K562 (cell line): Measurements from ENCODE around the gene GLIS2. TPM values are rescaled to one million over a fixed set of nuclear protein-coding genes. Genes with fewer than 3 reads are reported as not detected.
A peak's percentile ranks its signal among the peaks of the same experiment; 100 is the strongest.

Source experiments
- ATAC-seq: fragments of 200-7000 bp; cut with Tn5 transposase; 3 replicates; pipeline ENCODE4 v1.9.1; 2020; ENCODE audit warnings: moderate library complexity
- BruUV-seq: library from RNA; stranded (reverse); fragments of 400-500 nt; replicated peaks from 2 replicates; lab custom pipeline; 2021; lab: Mats Ljungman, UMichigan
- CTCF ChIA-PET: fragments of 300-600 bp; formaldehyde crosslinking; extraction: SDS; loops from one replicate; lab custom pipeline; 2021; ENCODE audit warnings: low intra/inter-chr PET ratio; lab: Yijun Ruan, JAX
- POLR2A ChIA-PET: fragments of 300-600, 350-650 bp; sonication (Branson Sonifier 250); formaldehyde crosslinking; extraction: SDS; loops from one replicate; lab custom pipeline; 2021; ENCODE audit warnings: antibody characterized with exemption, inconsistent platforms; lab: Yijun Ruan, JAX
- DNase-seq, 4 experiments: peaks; one replicate each; pipeline versions ENCODE4 v3.0.0 to v3.0.0-alpha.2; 2011 to 2018; ENCODE audit warnings: low spot score in 3 of 4, mixed read lengths in 3 of 4; ENCODE audit errors: extremely low read depth in 1 of 4
- FAIRE-seq: peaks from 2 replicates; lab custom pipeline; 2011; peaks lifted over from hg19 to GRCh38; lab: Jason Lieb, UNC
- H2AFZ ChIP-seq: 2 replicates; pipeline ENCODE4 v1.6.0; 2011; ENCODE audit warnings: low read depth, low read length, control low read depth, inconsistent platforms
- H3K27ac ChIP-seq: fragments of 200-600 bp; 3 replicates; pipeline ENCODE4 v1.8.0; 2011; ENCODE audit warnings: low read depth, mild to moderate bottlenecking, control low read depth, inconsistent platforms, low read length, moderate library complexity, mixed read lengths; ENCODE audit errors: extremely low read depth
- H3K27me3 ChIP-seq, 2 experiments: fragments of 300-600 bp in 1 of 2; 2 replicates in 1 of 2; 3 replicates in 1 of 2; pipeline versions ENCODE4 v1.6.0 to v1.8.0; 2011; ENCODE audit warnings: inconsistent platforms in 2 of 2, low read length in 2 of 2, mild to moderate bottlenecking in 1 of 2, mixed read lengths in 1 of 2, moderate library complexity in 1 of 2; ENCODE audit not compliant: control insufficient read depth in 2 of 2, insufficient read depth in 2 of 2
- H3K36me3 ChIP-seq: fragments of 300-600 bp; 3 replicates; pipeline ENCODE4 v1.8.0; 2011; ENCODE audit warnings: mild to moderate bottlenecking, low read length, inconsistent platforms; ENCODE audit not compliant: control insufficient read depth, insufficient read depth
- H3K4me1 ChIP-seq, 2 experiments: fragments of 200-600 bp in 1 of 2; replicated peaks in 1 of 2; 2 replicates in 1 of 2; 3 replicates in 1 of 2; pipeline versions ENCODE4 v1.5.1 to v1.8.0; 2011; ENCODE audit warnings: inconsistent platforms in 2 of 2, low read length in 2 of 2, mild to moderate bottlenecking in 1 of 2, mixed read lengths in 1 of 2, moderate library complexity in 1 of 2; ENCODE audit not compliant: control insufficient read depth in 2 of 2, insufficient read depth in 2 of 2
- H3K4me2 ChIP-seq: 2 replicates; pipeline ENCODE4 v1.6.1; 2011; ENCODE audit warnings: low read length, control low read depth, inconsistent platforms, mixed read lengths; ENCODE audit not compliant: insufficient read depth
- H3K4me3 ChIP-seq: fragments of 200-600 bp; sonication (generic), shearing (Covaris generic); 2 replicates; pipeline ENCODE4 v1.5.1; 2016; ENCODE audit warnings: control low read depth, inconsistent platforms
- H3K79me2 ChIP-seq: fragments of 200-600 bp; 3 replicates; pipeline ENCODE4 v1.8.0; 2011; ENCODE audit warnings: low read length, inconsistent platforms; ENCODE audit not compliant: control insufficient read depth, insufficient read depth
- H3K9ac ChIP-seq, 2 experiments: 2 replicates each; pipeline versions ENCODE4 v1.6.0 to v1.6.1; 2011; ENCODE audit warnings: low read depth in 2 of 2, low read length in 2 of 2, control low read depth in 1 of 2, inconsistent platforms in 1 of 2, mild to moderate bottlenecking in 1 of 2, mixed read lengths in 1 of 2; ENCODE audit not compliant: insufficient read depth in 1 of 2
- H3K9me1 ChIP-seq: one replicate; pipeline ENCODE4 v1.6.0; 2011; ENCODE audit warnings: inconsistent platforms, mild to moderate bottlenecking, low read length, moderate library complexity; ENCODE audit not compliant: control insufficient read depth, insufficient read depth
- H3K9me3 ChIP-seq: replicated peaks from 2 replicates; pipeline ENCODE4 v1.5.1; 2011; ENCODE audit warnings: low read depth, low read length, inconsistent platforms; ENCODE audit not compliant: control insufficient read depth, insufficient read depth
- H4K20me1 ChIP-seq: replicated peaks from 2 replicates; pipeline ENCODE4 v1.6.1; 2011; ENCODE audit warnings: low read length, inconsistent platforms, mixed read lengths; ENCODE audit not compliant: control insufficient read depth, insufficient read depth
- CHCHD3 ChIP-seq: fragments of 250-450 bp; sonication (Bioruptor Pico); IDR thresholded peaks from 2 replicates; pipeline ENCODE4 v2.1.2; 2022; ENCODE audit warnings: mild to moderate bottlenecking
- ETS2 ChIP-seq: IDR thresholded peaks from 2 replicates; pipeline ENCODE4 v1.6.1; 2016; ENCODE audit warnings: borderline replicate concordance, missing genetic modification characterization, mild to moderate bottlenecking, moderate library complexity, missing compliant biosample characterization; ENCODE audit not compliant: poor library complexity, severe bottlenecking
- GATAD2A ChIP-seq: fragments of 450-650 bp; IDR thresholded peaks from 2 replicates; pipeline ENCODE4 v1.6.1; 2017
- HMGN3 ChIP-seq: IDR thresholded peaks from 2 replicates; pipeline ENCODE4 v1.6.1; 2011; ENCODE audit warnings: borderline replicate concordance, low read depth, mild to moderate bottlenecking, mixed read lengths, low read length; ENCODE audit not compliant: insufficient read length; ENCODE audit errors: extremely low read depth
- MAZ ChIP-seq, 2 experiments: fragments of 450-650 bp in 1 of 2; sonication (generic) in 1 of 2; formaldehyde crosslinking; IDR thresholded peaks in 1 of 2; conservative IDR thresholded peaks in 1 of 2; 2 replicates each; pipeline versions ENCODE4 v1.4.0 to v1.5.0; 2020; ENCODE audit warnings: mild to moderate bottlenecking in 1 of 2, missing genetic modification reagents in 1 of 2
- NR2C2 ChIP-seq, 2 experiments: fragments of 200-800 bp in 1 of 2; sonication (Bioruptor generic) in 1 of 2; sonication (generic) in 1 of 2; formaldehyde crosslinking in 1 of 2; IDR thresholded peaks; 2 replicates each; pipeline versions ENCODE4 v1.6.1 to v1.8.0; 2016 to 2022; ENCODE audit warnings: mild to moderate bottlenecking in 1 of 2, missing compliant biosample characterization in 1 of 2, missing genetic modification characterization in 1 of 2, missing genetic modification reagents in 1 of 2
- PML ChIP-seq: IDR thresholded peaks from 2 replicates; pipeline ENCODE4 v1.6.1; 2012; ENCODE audit warnings: low read length, inconsistent platforms
- POLR2G ChIP-seq: fragments of 200-400 bp; formaldehyde crosslinking; IDR thresholded peaks from 2 replicates; pipeline ENCODE4 v1.6.1; 2017; ENCODE audit warnings: low read depth, mild to moderate bottlenecking, antibody characterized with exemption, low read length, moderate library complexity
- SMC3 ChIP-seq: conservative IDR thresholded peaks from 2 replicates; pipeline ENCODE4 v1.6.1; 2011; ENCODE audit warnings: low read depth, low read length, improper control_type of control experiment; ENCODE audit not compliant: insufficient read depth
- STAG1 ChIP-seq: sonication (generic); formaldehyde crosslinking; IDR thresholded peaks from 2 replicates; pipeline ENCODE4 v1.5.0; 2020; ENCODE audit warnings: missing genetic modification reagents, borderline replicate concordance
- WGBS: fragments of 100-300 bp; shearing (Covaris generic); methylation state at CpG from one replicate; pipeline ENCODE4 v1.1.6; 2016; ENCODE audit warnings: low coverage, mixed read lengths; ENCODE audit not compliant: insufficient coverage; ENCODE audit errors: missing lambda C conversion rate; 5-methylcytosine and 5-hydroxymethylcytosine counted together
- in situ Hi-C: fragments of 300-500 bp; cut with MboI; formaldehyde crosslinking; loops from 4 replicates; pipeline ENCODE4 v1.15.0; 2018; ENCODE audit warnings: inconsistent platforms, mixed read lengths
- intact Hi-C: fragments of 100-400 bp; cut with micrococcal nuclease; formaldehyde crosslinking; loops from 2 replicates; pipeline ENCODE4 v1.14.2; 2022
- polyA plus RNA-seq, 8 experiments: library from polyadenylated mRNA; depleted of rRNA in 4 of 8; stranded (reverse) in 5 of 8; unstranded in 3 of 8; fragments of >200 nt; fragmentation: Nextera tagmentation in 2 of 8; fragmentation: Illumina TruSeq in 1 of 8; extraction: Ambion mirVana in 2 of 8; extraction: Trizol in 1 of 8; gene quantifications; 2 replicates each; pipeline versions ENCODE4 v1.2.1 to v1.2.3, GENCODE V29; 2011 to 2014; ENCODE audit warnings: inconsistent platforms in 1 of 8, missing spikeins in 1 of 8
- total RNA-seq, 7 experiments: library from RNA; depleted of rRNA in 6 of 7; stranded (reverse); fragments of >200 nt in 6 of 7; fragmentation: Illumina TruSeq in 2 of 7; extraction: Trizol in 2 of 7; gene quantifications; 2 replicates each; pipeline versions ENCODE4 v1.2.1 to v1.2.3, GENCODE V29; 2011 to 2021; ENCODE audit warnings: low replicate concordance in 1 of 7
- TF ChIP-seq, protein P1 (sequence below): sonication (generic); formaldehyde crosslinking; IDR thresholded peaks from 2 replicates; pipeline ENCODE4 v1.8.1; 2023; ENCODE audit warnings: mild to moderate bottlenecking, missing genetic modification reagents
- TF ChIP-seq, protein P2 (sequence below): sonication (generic); formaldehyde crosslinking; IDR thresholded peaks from 2 replicates; pipeline ENCODE4 v1.9.0; 2022; ENCODE audit warnings: mild to moderate bottlenecking, missing genetic modification reagents
- TF ChIP-seq, protein P3 (sequence below): sonication (generic); formaldehyde crosslinking; IDR thresholded peaks from 2 replicates; pipeline ENCODE4 v1.9.0; 2022; ENCODE audit warnings: mild to moderate bottlenecking, missing genetic modification reagents
- TF ChIP-seq, protein P4 (sequence below): sonication (generic); formaldehyde crosslinking; IDR thresholded peaks from 2 replicates; pipeline ENCODE4 v1.8.0; 2022; ENCODE audit warnings: missing genetic modification reagents, mild to moderate bottlenecking, moderate library complexity, borderline replicate concordance

The GLIS2 gene
- total and polyA plus RNA-seq, 9 of the 15 experiments (the other 6 are each of a cell fraction or from before 2014, with no cell fraction given), result 0.10 to 9.0 (median 0.57) TPM

DNA sequence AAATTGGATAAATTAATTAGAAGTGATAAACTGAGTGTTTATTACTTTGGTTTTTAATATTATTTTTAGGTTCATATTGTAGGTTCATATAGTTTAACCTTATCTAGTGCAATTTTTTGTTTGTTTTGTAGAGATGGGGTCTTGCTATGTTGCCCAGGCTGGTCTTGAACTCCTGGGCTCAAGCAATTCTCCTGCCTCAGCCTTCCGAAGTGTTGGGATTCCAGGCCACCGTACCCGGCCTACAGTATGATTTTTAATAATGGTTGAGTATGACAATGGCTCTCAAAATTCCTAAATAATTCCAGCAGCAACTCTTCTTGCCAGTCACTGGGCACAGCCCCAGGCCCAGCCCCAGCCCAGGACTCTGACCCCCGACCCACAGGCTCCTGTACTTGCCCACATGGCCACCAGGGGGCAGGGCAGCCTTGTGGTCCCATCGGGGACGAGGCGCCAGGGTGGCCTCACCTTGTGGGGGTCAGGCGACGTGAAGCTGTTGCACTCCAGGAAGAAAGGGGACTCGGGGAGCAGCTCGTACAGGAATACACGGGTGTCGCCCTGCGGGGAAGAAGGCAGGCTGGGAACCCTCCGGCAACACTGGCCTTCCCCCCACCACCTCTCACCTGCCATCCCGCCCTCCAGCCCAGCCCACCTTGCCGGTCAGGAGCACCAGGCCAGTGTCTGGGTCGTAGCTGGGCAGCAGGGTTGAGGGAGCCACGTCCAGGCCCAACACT, 43.1 kb downstream of the GLIS2 start:
- peak; percentile 78 for FAIRE-seq
- H3K9me3 ChIP-seq, result no peaks in the 10 kb centered on the region
- ATAC-seq, result peak; percentile 86
- BruUV-seq, result no TSS peak
- no peak overlapping the region for H2AFZ ChIP-seq
- no peaks in the 10 kb centered on the region for H4K20me1 ChIP-seq
- no peaks in the 10 kb centered on the region for H3K9me1 ChIP-seq
- H3K27ac ChIP-seq, result no peak overlapping the region
- intact Hi-C loops, result loop anchor here (1.0 kb wide), 1 partner anchor 43 kb away; no protein-coding TSS in a partner anchor
- POLR2A ChIA-PET, result interaction anchor here (0.6 to 1.3 kb wide), 5 partner anchors 9 to 56 kb away, joined by 3 to 7 read pairs (median 5); no protein-coding TSS in a partner anchor
- H3K36me3 ChIP-seq, result peaks cover 55% of the 10 kb centered on the region; the same call in 2 of the 3 replicates
- peak; percentile 74 to 80 (median 79) for DNase-seq
- CTCF ChIA-PET, result interaction anchor here (0.7 to 4.1 kb wide), 3 partner anchors 44 to 117 kb away, joined by 3 to 70 read pairs (median 4); partner anchors contain the start of gene HMOX2
- H3K4me3 ChIP-seq, result no peak overlapping the region
- H3K4me1 ChIP-seq, result peaks cover 0 to 43% of the 10 kb centered on the region in 2 experiments; a peak in 2 of 5 replicates
- in situ Hi-C loops, result no loop called here
- no peak overlapping the region for H3K4me2 ChIP-seq
- 47% methylated on average over 15 of the region's 19 CpGs for WGBS
- H3K9ac ChIP-seq, result peak overlapping the region in 1 of 2 experiments; percentile 48; a peak in 1 of 4 replicates
- no peaks in the 10 kb centered on the region for H3K79me2 ChIP-seq
- H3K27me3 ChIP-seq, result no peaks in the 10 kb centered on the region
- TF ChIP-seq GATAD2A, result no peak
- TF ChIP-seq, protein P1, sequence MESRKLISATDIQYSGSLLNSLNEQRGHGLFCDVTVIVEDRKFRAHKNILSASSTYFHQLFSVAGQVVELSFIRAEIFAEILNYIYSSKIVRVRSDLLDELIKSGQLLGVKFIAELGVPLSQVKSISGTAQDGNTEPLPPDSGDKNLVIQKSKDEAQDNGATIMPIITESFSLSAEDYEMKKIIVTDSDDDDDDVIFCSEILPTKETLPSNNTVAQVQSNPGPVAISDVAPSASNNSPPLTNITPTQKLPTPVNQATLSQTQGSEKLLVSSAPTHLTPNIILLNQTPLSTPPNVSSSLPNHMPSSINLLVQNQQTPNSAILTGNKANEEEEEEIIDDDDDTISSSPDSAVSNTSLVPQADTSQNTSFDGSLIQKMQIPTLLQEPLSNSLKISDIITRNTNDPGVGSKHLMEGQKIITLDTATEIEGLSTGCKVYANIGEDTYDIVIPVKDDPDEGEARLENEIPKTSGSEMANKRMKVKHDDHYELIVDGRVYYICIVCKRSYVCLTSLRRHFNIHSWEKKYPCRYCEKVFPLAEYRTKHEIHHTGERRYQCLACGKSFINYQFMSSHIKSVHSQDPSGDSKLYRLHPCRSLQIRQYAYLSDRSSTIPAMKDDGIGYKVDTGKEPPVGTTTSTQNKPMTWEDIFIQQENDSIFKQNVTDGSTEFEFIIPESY (CRISPR knock-in tag), result peak; percentile 77
- TF ChIP-seq STAG1 (CRISPR knock-in tag), result peak; percentile 65; the same call in 1 of the 2 replicates
- peak; percentile 59 for TF ChIP-seq POLR2G
- peak in 1 of 2 experiments; percentile 84; a peak in 3 of 4 replicates for TF ChIP-seq MAZ (CRISPR knock-in tag; conservative IDR thresholded peaks at IDR 0.05 in 1 of 2, IDR thresholded peaks at IDR 0.05 in 1 of 2)
- TF ChIP-seq, protein P2, sequence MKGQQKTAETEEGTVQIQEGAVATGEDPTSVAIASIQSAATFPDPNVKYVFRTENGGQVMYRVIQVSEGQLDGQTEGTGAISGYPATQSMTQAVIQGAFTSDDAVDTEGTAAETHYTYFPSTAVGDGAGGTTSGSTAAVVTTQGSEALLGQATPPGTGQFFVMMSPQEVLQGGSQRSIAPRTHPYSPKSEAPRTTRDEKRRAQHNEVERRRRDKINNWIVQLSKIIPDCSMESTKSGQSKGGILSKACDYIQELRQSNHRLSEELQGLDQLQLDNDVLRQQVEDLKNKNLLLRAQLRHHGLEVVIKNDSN (CRISPR knock-in tag), result peak; percentile 21; the same call in 1 of the 2 replicates
- no peak for TF ChIP-seq PML
- TF ChIP-seq CHCHD3 (CRISPR knock-in tag), result no peak
- TF ChIP-seq, protein P3, sequence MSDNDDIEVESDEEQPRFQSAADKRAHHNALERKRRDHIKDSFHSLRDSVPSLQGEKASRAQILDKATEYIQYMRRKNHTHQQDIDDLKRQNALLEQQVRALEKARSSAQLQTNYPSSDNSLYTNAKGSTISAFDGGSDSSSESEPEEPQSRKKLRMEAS (CRISPR knock-in tag), result 0 out of 2 replicates have a peak, but pooled peaks have one; percentile 33
- TF ChIP-seq SMC3, result peak; percentile 80
- TF ChIP-seq, protein P4, sequence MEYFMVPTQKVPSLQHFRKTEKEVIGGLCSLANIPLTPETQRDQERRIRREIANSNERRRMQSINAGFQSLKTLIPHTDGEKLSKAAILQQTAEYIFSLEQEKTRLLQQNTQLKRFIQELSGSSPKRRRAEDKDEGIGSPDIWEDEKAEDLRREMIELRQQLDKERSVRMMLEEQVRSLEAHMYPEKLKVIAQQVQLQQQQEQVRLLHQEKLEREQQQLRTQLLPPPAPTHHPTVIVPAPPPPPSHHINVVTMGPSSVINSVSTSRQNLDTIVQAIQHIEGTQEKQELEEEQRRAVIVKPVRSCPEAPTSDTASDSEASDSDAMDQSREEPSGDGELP, result peak; percentile 61; the same call in 1 of the 2 replicates
- TF ChIP-seq NR2C2 (CRISPR knock-in tag; IDR thresholded peaks at IDR 0.05), result no peak
- peak; percentile 44; the same call in 1 of the 2 replicates for TF ChIP-seq NR2C2 (tag; IDR thresholded peaks at IDR 0.05)
- TF ChIP-seq HMGN3, result no peak
- TF ChIP-seq ETS2 (tag), result no peak
